HCT116 (cell line): ENCODE measurements around the gene PFKFB2.

Source experiments
- CEBPB ChIP-seq: IDR thresholded peaks from 2 replicates; pipeline ENCODE4 v1.6.1; 2012; ENCODE audit warnings: low read depth
- EGR1 ChIP-seq: IDR thresholded peaks from 2 replicates; pipeline ENCODE4 v1.6.1; 2012; ENCODE audit warnings: low read depth
- EZH2 ChIP-seq: fragments of 200-600 bp; sonication (generic); IDR thresholded peaks from 2 replicates; pipeline ENCODE4 v1.6.1; 2017; ENCODE audit warnings: antibody characterized with exemption, mixed run types
- EZH2phosphoT487 ChIP-seq: fragments of 200-600 bp; IDR thresholded peaks from 2 replicates; pipeline ENCODE4 v1.6.1; 2018; ENCODE audit warnings: antibody characterized with exemption, borderline replicate concordance
- FOSL1 ChIP-seq: IDR thresholded peaks from 2 replicates; pipeline ENCODE4 v1.6.1; 2012; ENCODE audit warnings: low read depth
- POLR2A ChIP-seq: IDR thresholded peaks from 2 replicates; pipeline ENCODE4 v1.7.0; 2011; ENCODE audit warnings: borderline replicate concordance; ENCODE audit not compliant: insufficient read depth, insufficient read length; ENCODE audit errors: extremely low read depth
- POLR2AphosphoS5 ChIP-seq: IDR thresholded peaks from 2 replicates; pipeline ENCODE4 v1.6.1; 2011; ENCODE audit warnings: mild to moderate bottlenecking, low read depth, low read length, moderate library complexity
- YY1 ChIP-seq: IDR thresholded peaks from 2 replicates; pipeline ENCODE4 v1.6.1; 2011; ENCODE audit warnings: low read length, low read depth, moderate library complexity, mild to moderate bottlenecking; ENCODE audit not compliant: insufficient replicate concordance; ENCODE audit errors: extremely low read depth
- TF ChIP-seq, protein P1 (sequence below), 3 experiments: fragments of 200-600 bp in 1 of 3; sonication (generic) in 1 of 3; IDR thresholded peaks in 2 of 3; conservative IDR thresholded peaks in 1 of 3; 2 replicates each; pipeline ENCODE4 v1.5.1; 2012 to 2017; ENCODE audit warnings: low read depth in 2 of 3, low read length in 2 of 3, antibody characterized with exemption in 1 of 3, borderline replicate concordance in 1 of 3, control low read depth in 1 of 3, mild to moderate bottlenecking in 1 of 3, mixed read lengths in 1 of 3, mixed run types in 1 of 3, moderate library complexity in 1 of 3; ENCODE audit not compliant: insufficient read depth in 1 of 3
- TF ChIP-seq, protein P2 (sequence below): IDR thresholded peaks from 2 replicates; pipeline ENCODE4 v1.6.1; 2012

DNA sequence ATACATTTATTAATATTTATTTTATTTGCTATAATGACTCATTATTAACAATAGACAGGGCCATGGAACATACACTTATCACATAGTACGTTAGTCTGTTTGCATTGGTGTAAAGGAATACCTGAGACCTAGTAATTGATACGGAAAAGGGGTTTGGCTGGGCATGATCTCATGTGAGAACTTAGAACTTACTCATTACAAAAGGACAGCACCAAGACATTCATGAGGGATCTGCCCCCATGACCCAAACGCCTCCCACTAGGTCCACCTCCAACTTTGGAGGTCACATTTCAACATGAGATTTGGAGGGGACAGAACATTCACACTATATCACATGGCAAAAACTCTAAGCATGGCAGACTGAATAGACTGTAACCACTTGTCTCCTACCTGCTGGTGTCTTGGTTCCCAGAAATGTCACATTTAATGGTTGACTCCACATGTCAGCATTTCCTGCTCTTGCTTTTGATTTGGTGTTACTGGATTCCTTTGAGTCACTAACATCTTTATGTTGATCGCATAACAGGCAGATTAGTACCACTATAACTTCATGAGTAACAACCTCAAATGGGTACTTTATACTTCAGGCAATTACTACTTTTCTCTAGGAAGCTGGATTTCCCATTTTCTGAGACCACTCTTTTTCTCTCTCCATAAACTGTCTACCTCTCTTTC is 17.1 kb upstream of the PFKFB2 start:
- TF ChIP-seq EZH2phosphoT487, result no peak
- TF ChIP-seq, protein P1, sequence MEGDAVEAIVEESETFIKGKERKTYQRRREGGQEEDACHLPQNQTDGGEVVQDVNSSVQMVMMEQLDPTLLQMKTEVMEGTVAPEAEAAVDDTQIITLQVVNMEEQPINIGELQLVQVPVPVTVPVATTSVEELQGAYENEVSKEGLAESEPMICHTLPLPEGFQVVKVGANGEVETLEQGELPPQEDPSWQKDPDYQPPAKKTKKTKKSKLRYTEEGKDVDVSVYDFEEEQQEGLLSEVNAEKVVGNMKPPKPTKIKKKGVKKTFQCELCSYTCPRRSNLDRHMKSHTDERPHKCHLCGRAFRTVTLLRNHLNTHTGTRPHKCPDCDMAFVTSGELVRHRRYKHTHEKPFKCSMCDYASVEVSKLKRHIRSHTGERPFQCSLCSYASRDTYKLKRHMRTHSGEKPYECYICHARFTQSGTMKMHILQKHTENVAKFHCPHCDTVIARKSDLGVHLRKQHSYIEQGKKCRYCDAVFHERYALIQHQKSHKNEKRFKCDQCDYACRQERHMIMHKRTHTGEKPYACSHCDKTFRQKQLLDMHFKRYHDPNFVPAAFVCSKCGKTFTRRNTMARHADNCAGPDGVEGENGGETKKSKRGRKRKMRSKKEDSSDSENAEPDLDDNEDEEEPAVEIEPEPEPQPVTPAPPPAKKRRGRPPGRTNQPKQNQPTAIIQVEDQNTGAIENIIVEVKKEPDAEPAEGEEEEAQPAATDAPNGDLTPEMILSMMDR (IDR thresholded peaks at IDR 0.05 in 2 of 3, conservative IDR thresholded peaks at IDR 0.05 in 1 of 3; ENCODE audit: borderline replicate concordance in 1 of 3, insufficient read depth in 1 of 3, low read depth in 2 of 3, low read length in 2 of 3), result no peak
- TF ChIP-seq POLR2AphosphoS5, result no peak
- TF ChIP-seq YY1, result no peak
- TF ChIP-seq CEBPB, result no peak
- TF ChIP-seq POLR2A, result no peak
- TF ChIP-seq FOSL1, result no peak
- TF ChIP-seq, protein P2, sequence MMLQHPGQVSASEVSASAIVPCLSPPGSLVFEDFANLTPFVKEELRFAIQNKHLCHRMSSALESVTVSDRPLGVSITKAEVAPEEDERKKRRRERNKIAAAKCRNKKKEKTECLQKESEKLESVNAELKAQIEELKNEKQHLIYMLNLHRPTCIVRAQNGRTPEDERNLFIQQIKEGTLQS, result no peak
- no peak for TF ChIP-seq EZH2
- TF ChIP-seq EGR1, result no peak
